ENCODE data around the gene CLASP1.

CLASP1 gene

DNA sequence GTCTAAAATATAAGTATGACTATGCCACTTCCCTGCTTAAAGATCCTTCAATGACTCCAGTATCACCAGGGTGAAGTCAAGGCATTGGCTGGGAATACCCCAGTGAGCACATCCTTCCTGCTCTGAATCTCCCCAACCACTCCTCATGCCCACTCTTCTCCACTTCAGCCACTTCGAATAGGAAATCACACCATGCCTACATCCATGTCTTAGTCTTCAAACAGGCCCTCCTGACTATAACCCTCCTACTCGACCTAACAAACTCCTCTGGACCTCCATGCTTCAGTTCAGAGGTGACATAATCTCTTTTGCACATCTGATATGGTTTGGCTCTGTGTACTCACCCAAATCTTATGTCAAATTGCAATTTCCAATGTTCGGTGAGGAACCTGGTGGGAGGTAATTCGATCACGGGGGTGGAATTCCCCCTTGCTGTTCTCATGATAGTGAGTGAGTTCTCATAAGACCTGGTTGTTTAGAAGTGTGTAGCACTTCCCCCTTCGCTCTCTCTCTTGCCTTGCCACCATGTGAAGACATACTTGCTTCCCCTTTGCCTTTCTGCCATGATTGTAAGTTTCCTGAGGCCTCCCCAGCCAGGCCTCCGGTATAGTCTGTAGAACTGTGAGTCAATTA is 276.4 kb downstream of the CLASP1 start:
- no peak overlapping the region for H3K27ac ChIP-seq
- DNase-seq (ENCODE audit: low spot score): no peak
- no peak overlapping the region for H3K4me3 ChIP-seq
- TF ChIP-seq, protein P1, sequence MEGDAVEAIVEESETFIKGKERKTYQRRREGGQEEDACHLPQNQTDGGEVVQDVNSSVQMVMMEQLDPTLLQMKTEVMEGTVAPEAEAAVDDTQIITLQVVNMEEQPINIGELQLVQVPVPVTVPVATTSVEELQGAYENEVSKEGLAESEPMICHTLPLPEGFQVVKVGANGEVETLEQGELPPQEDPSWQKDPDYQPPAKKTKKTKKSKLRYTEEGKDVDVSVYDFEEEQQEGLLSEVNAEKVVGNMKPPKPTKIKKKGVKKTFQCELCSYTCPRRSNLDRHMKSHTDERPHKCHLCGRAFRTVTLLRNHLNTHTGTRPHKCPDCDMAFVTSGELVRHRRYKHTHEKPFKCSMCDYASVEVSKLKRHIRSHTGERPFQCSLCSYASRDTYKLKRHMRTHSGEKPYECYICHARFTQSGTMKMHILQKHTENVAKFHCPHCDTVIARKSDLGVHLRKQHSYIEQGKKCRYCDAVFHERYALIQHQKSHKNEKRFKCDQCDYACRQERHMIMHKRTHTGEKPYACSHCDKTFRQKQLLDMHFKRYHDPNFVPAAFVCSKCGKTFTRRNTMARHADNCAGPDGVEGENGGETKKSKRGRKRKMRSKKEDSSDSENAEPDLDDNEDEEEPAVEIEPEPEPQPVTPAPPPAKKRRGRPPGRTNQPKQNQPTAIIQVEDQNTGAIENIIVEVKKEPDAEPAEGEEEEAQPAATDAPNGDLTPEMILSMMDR (IDR thresholded peaks at IDR 0.05): no peak

DNA sequence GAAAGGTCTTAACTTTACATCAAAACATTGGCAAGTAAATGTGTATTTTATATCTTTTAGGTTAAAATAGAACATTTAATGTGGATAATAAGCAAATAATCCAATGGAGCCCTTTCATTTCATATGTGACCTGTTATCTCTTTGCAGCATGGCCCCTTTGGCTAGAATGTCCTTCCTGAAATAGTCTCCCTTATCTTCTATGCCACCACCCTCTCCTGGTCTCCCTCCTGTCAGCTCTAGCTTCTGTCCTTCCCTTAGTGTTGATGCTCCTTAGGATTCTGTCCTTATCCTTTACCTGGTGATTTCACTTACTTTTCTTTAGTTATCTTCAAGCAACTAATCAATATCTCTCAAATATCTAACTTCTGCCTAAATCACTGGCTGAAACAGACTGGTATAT is 277.2 kb downstream of the CLASP1 start:
- no peak overlapping the region for H3K4me3 ChIP-seq
- TF ChIP-seq, protein P1 (IDR thresholded peaks at IDR 0.05): no peak
- H3K27ac ChIP-seq: no peak overlapping the region
- DNase-seq (ENCODE audit: low spot score): no peak

DNA sequence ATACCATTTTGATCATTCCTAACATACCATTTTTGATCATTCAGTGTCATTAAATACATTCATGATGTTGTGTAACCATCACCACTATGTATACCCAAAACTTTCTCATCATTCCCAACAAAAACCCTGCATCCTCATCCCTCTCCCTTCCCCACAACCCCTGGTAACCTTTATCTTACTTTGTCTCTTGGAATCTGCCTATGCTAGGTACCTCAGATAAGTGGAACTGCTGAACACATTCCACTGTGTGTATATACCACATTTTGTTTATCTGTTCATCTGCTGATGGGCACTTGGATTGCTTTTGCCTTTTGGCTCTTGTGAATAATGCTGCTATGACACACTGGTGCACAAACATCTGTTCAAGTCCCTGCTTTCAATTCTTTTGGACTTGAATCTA is 280.4 kb downstream of the CLASP1 start:
- DNase-seq (ENCODE audit: low spot score): no peak
- no peak overlapping the region for H3K4me3 ChIP-seq
- TF ChIP-seq, protein P1 (IDR thresholded peaks at IDR 0.05): no peak
- H3K27ac ChIP-seq: no peak overlapping the region

DNA sequence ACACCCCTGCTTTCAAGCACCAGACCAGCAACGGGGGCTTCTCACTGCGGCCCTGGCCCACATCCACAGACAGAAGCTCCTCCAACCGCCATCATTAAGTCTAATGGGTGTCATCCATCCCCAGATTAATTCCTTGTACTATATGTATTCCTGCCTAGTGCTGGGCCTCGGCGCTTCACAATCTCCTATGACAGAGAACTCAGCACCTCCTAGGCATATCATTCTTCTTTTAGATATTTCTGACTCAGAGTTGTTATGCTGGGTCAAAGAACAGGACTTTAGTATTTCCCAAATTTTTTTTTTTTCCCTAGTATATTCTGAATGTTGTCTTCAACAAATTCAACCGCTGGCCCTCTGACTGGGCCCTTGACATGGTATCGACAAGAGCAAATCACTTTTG is 281.1 kb downstream of the CLASP1 start:
- TF ChIP-seq, protein P1 (IDR thresholded peaks at IDR 0.05): no peak
- Histone ChIP-seq H3K27ac (no peak overlapping the region), H3K4me3 (no peak overlapping the region)
- no peak for DNase-seq (ENCODE audit: low spot score)

DNA sequence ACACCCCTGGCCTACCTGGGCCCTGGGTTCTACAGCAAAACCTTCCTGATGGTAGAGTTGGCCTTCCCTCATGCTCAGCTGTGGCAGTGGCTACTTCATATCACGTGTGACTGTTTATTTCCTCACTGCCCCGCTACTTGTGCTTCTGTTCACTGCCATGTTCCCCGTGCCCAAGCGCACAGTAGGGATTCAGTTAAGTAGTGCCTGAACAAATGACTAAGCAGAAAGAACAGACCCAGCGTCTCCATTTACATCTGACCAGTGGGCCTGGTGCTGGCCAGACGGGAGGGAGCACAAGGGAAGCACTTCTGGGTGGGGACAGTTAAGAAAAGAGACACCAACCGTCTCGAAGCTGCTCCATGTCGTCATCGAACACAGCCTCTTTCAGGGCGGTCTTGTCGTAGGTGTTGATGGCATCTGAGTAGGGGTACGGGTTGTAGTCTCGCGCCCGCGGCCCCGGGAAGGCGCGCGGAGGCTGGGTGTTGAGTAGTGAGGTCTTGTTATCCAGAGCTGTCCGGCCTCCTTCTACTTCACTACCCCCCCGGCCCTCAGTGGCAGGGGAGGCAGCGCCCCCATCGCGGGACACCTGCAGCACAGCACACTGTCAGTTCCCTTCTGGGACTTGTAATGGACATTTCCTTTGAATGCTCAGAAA is 281.9 kb downstream of the CLASP1 start:
- TF ChIP-seq, protein P1 (IDR thresholded peaks at IDR 0.05): no peak
- Histone ChIP-seq H3K27ac (no peak overlapping the region), H3K4me3 (no peak overlapping the region)
- DNase-seq (ENCODE audit: low spot score): no peak

DNA sequence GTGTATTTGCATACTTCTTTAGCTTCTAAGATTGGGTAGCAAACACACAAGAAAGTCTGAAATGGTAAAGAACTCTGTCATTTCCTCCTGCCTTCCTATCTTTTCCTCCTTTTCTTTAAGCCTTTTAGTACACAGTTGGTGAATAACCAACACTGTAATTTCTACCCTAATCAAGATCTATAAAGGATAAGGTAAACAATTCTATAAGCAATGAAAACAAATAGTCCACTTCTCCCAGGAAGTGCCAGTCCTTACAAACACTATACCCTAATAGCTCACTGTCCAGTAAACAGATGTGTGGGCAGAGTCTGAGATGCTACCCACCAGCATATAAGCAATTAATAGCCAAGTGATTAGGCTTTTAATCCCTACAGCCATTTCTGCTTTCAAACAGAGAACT is 283.2 kb downstream of the CLASP1 start:
- TF ChIP-seq, protein P1 (IDR thresholded peaks at IDR 0.05): no peak
- H3K4me3 ChIP-seq: no peak overlapping the region
- H3K27ac ChIP-seq: no peak overlapping the region

DNA sequence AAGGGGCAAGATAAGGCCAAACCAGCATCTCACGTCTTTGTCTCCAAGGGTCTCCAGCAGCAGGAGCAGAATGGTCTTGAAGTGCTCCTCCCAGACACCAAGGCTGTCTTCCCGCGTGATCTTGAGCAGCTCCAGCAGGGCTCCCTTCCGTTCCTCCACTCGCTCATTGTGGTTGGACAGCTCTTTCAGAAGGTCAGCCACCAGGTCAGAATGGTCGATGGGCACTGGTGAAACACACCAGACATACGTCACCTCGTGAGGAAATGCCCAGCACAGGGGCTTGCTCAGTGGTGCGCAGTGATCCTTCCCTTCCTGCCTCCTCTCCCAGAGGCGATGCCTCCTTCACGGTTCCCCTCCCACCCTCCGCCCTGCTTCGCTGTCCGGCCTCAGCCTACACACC is 284.2 kb downstream of the CLASP1 start:
- TF ChIP-seq, protein P1 (IDR thresholded peaks at IDR 0.05): no peak
- no peak overlapping the region for H3K4me3 ChIP-seq
- no peak for DNase-seq (ENCODE audit: low spot score)
- H3K27ac ChIP-seq: peak overlapping the region in 1 of 2 donors; percentile 29

More for the DNA sequence above, 283.2 kb downstream of the CLASP1 start:
- no peak for DNase-seq (ENCODE audit: low spot score)

Data from coronary artery (tissue), 2 donors.